B cell (primary cell): ENCODE results near the gene ATR. TPM values are rescaled to one million over a fixed set of nuclear protein-coding genes. Genes with fewer than 3 reads are reported as not detected.

Experiments
- ATAC-seq: fragments of 200-7000 bp; cut with Tn5 transposase; one replicate; pipeline ENCODE4 v1.10.0; 2021; ENCODE audit warnings: low read depth, mild to moderate bottlenecking, moderate number of reproducible peaks, moderate library complexity
- CTCF ChIA-PET: fragments of 350-600 bp; sonication (Branson Sonifier 250); formaldehyde crosslinking; loops from one replicate; lab custom pipeline; 2021; ENCODE audit warnings: antibody characterized with exemption, inconsistent platforms; lab: Charles Lee
- POLR2A ChIA-PET: fragments of 350-600 bp; sonication (Branson Sonifier 250); formaldehyde crosslinking; loops from one replicate; lab custom pipeline; 2021; ENCODE audit warnings: antibody characterized with exemption; lab: Charles Lee
- DNase-seq: peaks from one replicate; pipeline ENCODE4 v3.0.0; 2013
- H2AFZ ChIP-seq: 2 replicates; pipeline ENCODE4 v1.6.1; 2012; ENCODE audit warnings: mild to moderate bottlenecking, low read depth, low read length; ENCODE audit not compliant: insufficient read depth, poor library complexity, severe bottlenecking
- H3K27ac ChIP-seq, 2 donors: 1 replicate in 1 of 2; 2 replicates in 1 of 2; pipeline ENCODE4 v1.5.1; 2012 to 2013; ENCODE audit warnings: low read length in 2 of 2, mild to moderate bottlenecking in 2 of 2, moderate library complexity in 1 of 2
- H3K27me3 ChIP-seq, 4 experiments: fragments of 200-600 bp in 1 of 4; sonication (generic) in 1 of 4; replicated peaks in 1 of 4; 1 replicate in 2 of 4; 2 replicates in 2 of 4; pipeline versions ENCODE4 v1.6.1 to v1.7.0; 2013 to 2016; ENCODE audit warnings: low read length in 3 of 4, mild to moderate bottlenecking in 2 of 4, mixed read lengths in 1 of 4, moderate library complexity in 1 of 4; ENCODE audit not compliant: insufficient read depth in 4 of 4, control insufficient read depth in 3 of 4; ENCODE audit errors: control extremely low read depth in 1 of 4
- H3K36me3 ChIP-seq, 2 experiments: replicated peaks in 1 of 2; 1 replicate in 1 of 2; 2 replicates in 1 of 2; pipeline versions ENCODE4 v1.6.1 to v1.7.1; 2013; ENCODE audit warnings: low read length in 1 of 2; ENCODE audit not compliant: insufficient read depth in 2 of 2, control insufficient read depth in 1 of 2; ENCODE audit errors: control extremely low read depth in 1 of 2, extremely low read depth in 1 of 2
- H3K4me1 ChIP-seq, 2 donors: fragments of 200-600 bp in 1 of 2; sonication (generic) in 1 of 2; 1 replicate in 1 of 2; 2 replicates in 1 of 2; pipeline versions ENCODE4 v1.5.1 to v1.6.1; 2013 to 2017; ENCODE audit warnings: low read length in 2 of 2; ENCODE audit not compliant: control insufficient read depth in 2 of 2, insufficient read depth in 2 of 2
- H3K4me2 ChIP-seq: replicated peaks from 2 replicates; pipeline ENCODE3; 2012; ENCODE audit warnings: mild to moderate bottlenecking, low read depth, low read length; ENCODE audit not compliant: poor library complexity, severe bottlenecking
- H3K4me3 ChIP-seq, 5 experiments: fragments of 200-600 bp in 1 of 5; sonication (generic) in 1 of 5; 1 replicate in 3 of 5; 2 replicates in 2 of 5; pipeline versions ENCODE4 v1.5.1 to v1.7.0; 2011 to 2016; ENCODE audit warnings: low read length in 4 of 5, mild to moderate bottlenecking in 4 of 5, low read depth in 2 of 5, control low read depth in 1 of 5, moderate library complexity in 1 of 5; ENCODE audit not compliant: insufficient read depth in 1 of 5; ENCODE audit errors: control extremely low read depth in 1 of 5, extremely low read depth in 1 of 5
- H3K79me2 ChIP-seq: fragments of 200-600 bp; sonication (generic); one replicate; pipeline ENCODE4 v1.6.0; 2016; ENCODE audit warnings: low read length; ENCODE audit not compliant: control insufficient read depth, insufficient read depth
- H3K9ac ChIP-seq: fragments of 200-600 bp; sonication (generic); 2 replicates; pipeline ENCODE4 v1.6.1; 2017; ENCODE audit warnings: mild to moderate bottlenecking, low read length, moderate library complexity
- H3K9me3 ChIP-seq, 3 donors: one replicate each; pipeline versions ENCODE4 v1.6.1 to v1.7.1; 2013; ENCODE audit warnings: low read length in 2 of 3; ENCODE audit not compliant: control insufficient read depth in 2 of 3, insufficient read depth in 1 of 3; ENCODE audit errors: control extremely low read depth in 1 of 3
- H4K20me1 ChIP-seq: 2 replicates; pipeline ENCODE4 v1.6.0; 2012; ENCODE audit warnings: mild to moderate bottlenecking, low read length; ENCODE audit not compliant: insufficient read depth, control insufficient read depth, poor library complexity, severe bottlenecking
- H3K27ac Mint-ChIP-seq: one replicate; pipeline ENCODE4 v1.8.0; 2021; ENCODE audit warnings: mixed read lengths
- H3K27me3 Mint-ChIP-seq: one replicate; pipeline ENCODE4 v1.8.0; 2021; ENCODE audit warnings: mixed read lengths
- H3K4me1 Mint-ChIP-seq: one replicate; pipeline ENCODE4 v1.8.0; 2021; ENCODE audit warnings: mixed read lengths
- H3K4me3 Mint-ChIP-seq: one replicate; pipeline ENCODE4 v1.8.0; 2021; ENCODE audit warnings: mixed read lengths
- H3K9me3 Mint-ChIP-seq: one replicate; pipeline ENCODE4 v1.8.0; 2022; ENCODE audit warnings: mixed read lengths; ENCODE audit not compliant: insufficient read depth
- EZH2 ChIP-seq: IDR thresholded peaks from 2 replicates; pipeline ENCODE4 v1.6.1; 2012; ENCODE audit warnings: borderline replicate concordance, low read depth, mild to moderate bottlenecking, moderate library complexity, low read length; ENCODE audit not compliant: insufficient read depth, poor library complexity, severe bottlenecking
- WGBS: methylation state at CpG from one replicate; pipeline ENCODE4 v1.1.5; 2013; ENCODE audit warnings: missing lambda C conversion rate; ENCODE audit not compliant: insufficient coverage; 5-methylcytosine and 5-hydroxymethylcytosine counted together
- intact Hi-C: fragments of 100-400 bp; cut with micrococcal nuclease; formaldehyde crosslinking; loops from one replicate; pipeline ENCODE4 v1.10.0; 2022
- polyA plus RNA-seq: library from polyadenylated mRNA; depleted of rRNA; stranded (reverse); fragments of >200 nt; gene quantifications from 2 replicates; pipeline ENCODE4 v1.2.3, GENCODE V29; 2012
- total RNA-seq, 2 donors: library from RNA; stranded (reverse); fragments of 120-200 nt in 1 of 2; gene quantifications; 1 replicate in 1 of 2; 2 replicates in 1 of 2; pipeline versions ENCODE4 v1.2.3 to v1.2.4, GENCODE V29; 2013 to 2022
- TF ChIP-seq, protein P1 (sequence below): fragments of 200-600 bp; IDR thresholded peaks from one replicate; pipeline ENCODE4 v1.8.0; 2022; ENCODE audit warnings: antibody characterized with exemption, mild to moderate bottlenecking

Gene ATR
- total and polyA plus RNA-seq, 2 donors (not counting 1 experiment from before 2014, with no cell fraction given): 17.1 to 46.7 TPM

DNA sequence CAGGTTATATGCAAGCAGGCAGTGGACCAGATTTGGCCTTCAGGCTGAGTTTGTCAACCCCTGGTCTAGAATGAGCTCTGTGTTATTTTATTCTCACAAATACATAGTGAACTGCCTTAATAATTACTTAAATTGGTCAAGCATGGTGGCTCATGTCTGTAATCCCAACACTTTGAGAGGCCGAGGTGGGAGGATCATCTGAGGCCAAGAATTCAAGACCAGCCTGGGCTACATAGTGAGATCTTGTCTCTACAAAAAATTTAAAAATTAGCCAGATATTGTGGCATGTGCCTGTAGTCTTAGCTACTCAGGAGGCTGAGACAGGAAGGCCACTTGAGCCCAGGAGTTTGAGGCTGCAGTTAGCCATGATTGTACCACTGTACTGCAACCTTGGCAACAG, 32.7 kb upstream of the ATR start:
- H3K4me2 ChIP-seq: no peak overlapping the region
- H3K27ac ChIP-seq: no peak overlapping the region
- no peaks in the 10 kb centered on the region for H3K9me3 ChIP-seq
- intact Hi-C loops: no loop called here
- TF ChIP-seq, protein P1, sequence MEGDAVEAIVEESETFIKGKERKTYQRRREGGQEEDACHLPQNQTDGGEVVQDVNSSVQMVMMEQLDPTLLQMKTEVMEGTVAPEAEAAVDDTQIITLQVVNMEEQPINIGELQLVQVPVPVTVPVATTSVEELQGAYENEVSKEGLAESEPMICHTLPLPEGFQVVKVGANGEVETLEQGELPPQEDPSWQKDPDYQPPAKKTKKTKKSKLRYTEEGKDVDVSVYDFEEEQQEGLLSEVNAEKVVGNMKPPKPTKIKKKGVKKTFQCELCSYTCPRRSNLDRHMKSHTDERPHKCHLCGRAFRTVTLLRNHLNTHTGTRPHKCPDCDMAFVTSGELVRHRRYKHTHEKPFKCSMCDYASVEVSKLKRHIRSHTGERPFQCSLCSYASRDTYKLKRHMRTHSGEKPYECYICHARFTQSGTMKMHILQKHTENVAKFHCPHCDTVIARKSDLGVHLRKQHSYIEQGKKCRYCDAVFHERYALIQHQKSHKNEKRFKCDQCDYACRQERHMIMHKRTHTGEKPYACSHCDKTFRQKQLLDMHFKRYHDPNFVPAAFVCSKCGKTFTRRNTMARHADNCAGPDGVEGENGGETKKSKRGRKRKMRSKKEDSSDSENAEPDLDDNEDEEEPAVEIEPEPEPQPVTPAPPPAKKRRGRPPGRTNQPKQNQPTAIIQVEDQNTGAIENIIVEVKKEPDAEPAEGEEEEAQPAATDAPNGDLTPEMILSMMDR: no peak
- no peak for TF ChIP-seq EZH2
- ChIA-PET CTCF (no interaction called here), POLR2A (no interaction called here)
- no peak overlapping the region for H3K4me3 ChIP-seq
- Mint-ChIP-seq H3K4me3 (no peak overlapping the region), H3K9me3 (no peaks in the 10 kb centered on the region), H3K27ac (no peak overlapping the region), H3K27me3 (no peaks in the 10 kb centered on the region), H3K4me1 (no peaks in the 10 kb centered on the region)
- H4K20me1 ChIP-seq: no peaks in the 10 kb centered on the region
- H2AFZ ChIP-seq: no peak overlapping the region
- no peaks in the 10 kb centered on the region for H3K4me1 ChIP-seq
- H3K36me3 ChIP-seq: no peaks in the 10 kb centered on the region
- H3K79me2 ChIP-seq: no peaks in the 10 kb centered on the region
- no peaks in the 10 kb centered on the region for H3K27me3 ChIP-seq
- no peak for ATAC-seq
- WGBS: 71% methylated on average over 1 of the region's 1 CpG
- no peak overlapping the region for H3K9ac ChIP-seq
- DNase-seq: no peak

DNA sequence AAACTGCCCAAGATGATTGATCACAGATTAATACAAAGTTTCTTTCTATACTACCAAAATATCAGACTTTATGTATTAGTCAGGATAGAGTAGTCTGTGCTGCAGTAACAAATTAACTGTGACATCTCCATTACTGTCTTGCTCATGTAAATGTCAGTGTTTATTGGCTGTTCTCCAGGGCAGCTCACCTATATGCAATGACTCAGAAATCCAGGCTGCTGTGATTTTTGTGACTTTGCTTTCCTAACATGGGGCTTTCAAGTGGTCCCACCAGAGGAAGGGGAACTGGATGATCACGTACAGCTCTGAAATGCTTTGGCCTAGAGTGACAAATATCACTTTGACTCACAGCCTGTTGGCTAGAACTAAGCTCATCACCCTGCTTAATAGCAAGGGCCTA, 30.6 kb upstream of the ATR start:
- Mint-ChIP-seq H3K4me3 (no peak overlapping the region), H3K4me1 (no peaks in the 10 kb centered on the region), H3K27me3 (no peaks in the 10 kb centered on the region), H3K27ac (no peak overlapping the region), H3K9me3 (no peaks in the 10 kb centered on the region)
- ChIA-PET CTCF (interaction anchor here (1.2 kb wide), 1 partner anchor 11 kb away, joined by 3 read pairs; no protein-coding TSS in a partner anchor), POLR2A (no interaction called here)
- H3K4me3 ChIP-seq: no peak overlapping the region
- H3K9ac ChIP-seq: no peak overlapping the region
- no peak overlapping the region for H3K27ac ChIP-seq
- no peaks in the 10 kb centered on the region for H3K36me3 ChIP-seq
- TF ChIP-seq EZH2: no peak
- TF ChIP-seq, protein P1: no peak
- no peak for DNase-seq
- ATAC-seq: no peak
- intact Hi-C loops: no loop called here
- no peaks in the 10 kb centered on the region for H3K27me3 ChIP-seq
- 100% methylated on average over 1 of the region's 1 CpG for whole genome bisulfite sequencing
- H2AFZ ChIP-seq: no peak overlapping the region
- no peaks in the 10 kb centered on the region for H3K9me3 ChIP-seq
- H3K79me2 ChIP-seq: no peaks in the 10 kb centered on the region
- no peak overlapping the region for H3K4me2 ChIP-seq
- no peaks in the 10 kb centered on the region for H3K4me1 ChIP-seq
- no peaks in the 10 kb centered on the region for H4K20me1 ChIP-seq
